ENCODE results near the gene PEPD.

The PEPD gene

DNA sequence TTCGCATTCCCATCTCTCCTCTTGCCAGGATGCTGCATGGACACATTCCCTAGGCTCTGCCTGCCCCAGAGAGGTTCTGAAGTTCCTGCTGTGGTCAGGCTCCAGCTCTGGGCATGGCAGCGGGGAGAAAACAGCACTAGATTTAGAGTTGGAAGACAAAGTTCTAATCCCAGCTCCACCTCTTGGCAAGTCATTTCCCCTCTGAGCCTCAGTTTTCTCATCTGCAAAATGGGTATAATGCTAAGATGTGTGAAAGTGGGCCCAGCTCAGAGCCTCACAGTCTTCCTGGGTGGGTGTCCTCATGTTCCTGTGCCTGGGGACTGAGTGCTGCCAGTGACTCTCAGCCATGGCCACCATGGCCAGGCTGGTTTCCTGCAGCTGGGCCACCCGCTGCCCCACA lies 9.6 kb downstream of the PEPD start:
- Histone ChIP-seq H3K4me3 (ENCODE audit: low read depth in 1 of 2, low read length in 1 of 2) (no peak overlapping the region), H3K9me3 (no peaks in the 10 kb centered on the region), H3K27ac (no peak overlapping the region), H3K27me3 (no peaks in the 10 kb centered on the region), H3K4me1 (ENCODE audit: control insufficient read depth in 1 of 2, insufficient read depth in 1 of 2, low read depth in 1 of 2, low read length in 1 of 2) (no peaks in the 10 kb centered on the region), H3K36me3 (no peaks in the 10 kb centered on the region)
- TF ChIP-seq, protein P1, sequence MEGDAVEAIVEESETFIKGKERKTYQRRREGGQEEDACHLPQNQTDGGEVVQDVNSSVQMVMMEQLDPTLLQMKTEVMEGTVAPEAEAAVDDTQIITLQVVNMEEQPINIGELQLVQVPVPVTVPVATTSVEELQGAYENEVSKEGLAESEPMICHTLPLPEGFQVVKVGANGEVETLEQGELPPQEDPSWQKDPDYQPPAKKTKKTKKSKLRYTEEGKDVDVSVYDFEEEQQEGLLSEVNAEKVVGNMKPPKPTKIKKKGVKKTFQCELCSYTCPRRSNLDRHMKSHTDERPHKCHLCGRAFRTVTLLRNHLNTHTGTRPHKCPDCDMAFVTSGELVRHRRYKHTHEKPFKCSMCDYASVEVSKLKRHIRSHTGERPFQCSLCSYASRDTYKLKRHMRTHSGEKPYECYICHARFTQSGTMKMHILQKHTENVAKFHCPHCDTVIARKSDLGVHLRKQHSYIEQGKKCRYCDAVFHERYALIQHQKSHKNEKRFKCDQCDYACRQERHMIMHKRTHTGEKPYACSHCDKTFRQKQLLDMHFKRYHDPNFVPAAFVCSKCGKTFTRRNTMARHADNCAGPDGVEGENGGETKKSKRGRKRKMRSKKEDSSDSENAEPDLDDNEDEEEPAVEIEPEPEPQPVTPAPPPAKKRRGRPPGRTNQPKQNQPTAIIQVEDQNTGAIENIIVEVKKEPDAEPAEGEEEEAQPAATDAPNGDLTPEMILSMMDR (IDR thresholded peaks at IDR 0.05) = no peak

DNA sequence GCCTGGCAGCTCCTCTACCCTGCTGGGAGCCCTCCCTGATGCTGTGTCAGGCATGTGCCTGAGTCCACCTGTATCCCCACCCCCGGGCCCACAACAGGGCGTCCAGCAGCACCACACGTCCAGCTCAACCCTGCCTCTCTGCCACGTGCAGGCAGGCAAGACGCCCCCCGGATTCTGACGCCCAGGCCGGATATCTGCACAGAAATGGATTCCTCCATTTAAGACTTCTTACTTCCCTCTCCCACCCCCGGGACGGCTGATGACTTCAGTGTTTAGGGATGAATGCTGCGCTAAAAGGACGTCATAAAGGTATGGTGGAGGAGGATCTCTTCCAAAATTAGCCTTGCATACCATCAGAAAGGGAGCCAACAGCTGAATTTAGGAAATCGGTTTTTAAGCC lies 10.2 kb downstream of the PEPD start:
- H3K4me3 ChIP-seq (ENCODE audit: low read depth in 1 of 2, low read length in 1 of 2) = no peak overlapping the region
- H3K36me3 ChIP-seq = no peaks in the 10 kb centered on the region
- no peak overlapping the region for H3K27ac ChIP-seq
- TF ChIP-seq, protein P1 (IDR thresholded peaks at IDR 0.05) = no peak
- no peaks in the 10 kb centered on the region for H3K27me3 ChIP-seq
- no peaks in the 10 kb centered on the region for H3K4me1 ChIP-seq (ENCODE audit: control insufficient read depth in 1 of 2, insufficient read depth in 1 of 2, low read depth in 1 of 2, low read length in 1 of 2)
- H3K9me3 ChIP-seq = no peaks in the 10 kb centered on the region

DNA sequence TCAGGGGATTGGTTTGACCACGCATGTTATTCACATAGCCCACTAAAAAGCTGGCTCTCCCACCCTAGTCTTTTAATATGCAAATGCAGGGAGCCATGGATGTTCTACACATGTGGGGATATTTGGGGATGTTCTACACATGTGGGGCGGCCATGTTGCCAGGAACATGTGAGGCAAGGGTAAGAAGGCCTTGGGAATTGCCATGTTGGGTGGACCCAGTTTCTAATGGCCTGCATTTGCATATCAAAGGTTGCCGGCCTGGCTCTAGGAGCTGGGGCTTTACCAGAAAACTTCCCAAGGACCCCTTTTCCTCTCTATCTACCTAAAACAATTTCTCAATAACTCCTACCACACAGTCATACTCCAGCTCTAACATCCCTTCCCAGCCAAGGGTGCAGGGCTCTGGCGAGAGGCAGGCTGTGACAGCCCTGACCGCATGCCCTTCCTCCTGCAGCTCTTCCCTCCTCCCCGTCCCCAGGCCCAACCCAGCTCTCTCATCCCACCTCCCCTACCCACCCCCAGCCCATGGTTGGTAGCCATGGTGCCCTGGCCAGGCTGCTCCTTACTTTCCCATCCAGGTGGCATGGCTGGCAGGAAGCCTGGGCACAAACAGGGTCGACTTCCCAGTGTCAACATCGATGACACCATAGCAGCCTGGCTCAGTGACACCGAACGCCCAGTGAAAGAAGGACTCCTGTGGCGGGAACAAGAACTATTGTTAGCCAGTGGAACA lies 11.0 kb downstream of the PEPD start:
- no peaks in the 10 kb centered on the region for H3K4me1 ChIP-seq (ENCODE audit: control insufficient read depth in 1 of 2, insufficient read depth in 1 of 2, low read depth in 1 of 2, low read length in 1 of 2)
- TF ChIP-seq, protein P1 (IDR thresholded peaks at IDR 0.05) = no peak
- no peak overlapping the region for H3K27ac ChIP-seq

DNA sequence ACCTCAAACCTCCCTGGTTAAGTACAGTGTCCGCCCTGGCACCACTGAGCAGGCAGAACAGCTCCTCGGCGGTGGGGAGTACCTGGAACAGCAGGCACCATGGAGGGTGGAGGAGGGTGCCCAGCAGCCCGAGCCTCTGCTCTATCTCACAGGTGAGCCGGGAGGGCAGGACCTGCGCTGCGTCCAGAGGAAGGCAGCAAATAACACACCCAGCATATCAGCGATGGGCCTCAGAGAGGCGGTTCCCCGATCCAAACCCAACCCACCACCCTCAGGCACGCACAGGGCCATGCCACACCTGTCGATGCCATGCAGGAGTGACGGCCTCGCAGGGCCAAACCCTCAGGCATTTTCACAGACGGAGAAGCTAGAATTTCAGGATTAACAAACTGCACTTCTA lies 11.8 kb downstream of the PEPD start:
- no peak overlapping the region for H3K4me3 ChIP-seq (ENCODE audit: low read depth in 1 of 2, low read length in 1 of 2)
- H3K4me1 ChIP-seq (ENCODE audit: control insufficient read depth in 1 of 2, insufficient read depth in 1 of 2, low read depth in 1 of 2, low read length in 1 of 2) = no peaks in the 10 kb centered on the region
- no peaks in the 10 kb centered on the region for H3K9me3 ChIP-seq
- no peaks in the 10 kb centered on the region for H3K27me3 ChIP-seq
- H3K27ac ChIP-seq = no peak overlapping the region
- H3K36me3 ChIP-seq = no peaks in the 10 kb centered on the region
- TF ChIP-seq, protein P1 (IDR thresholded peaks at IDR 0.05) = no peak

More for the DNA sequence above, 11.0 kb downstream of the PEPD start:
- H3K36me3 ChIP-seq = no peaks in the 10 kb centered on the region
- H3K9me3 ChIP-seq = no peaks in the 10 kb centered on the region
- H3K4me3 ChIP-seq (ENCODE audit: low read depth in 1 of 2, low read length in 1 of 2) = no peak overlapping the region
- no peaks in the 10 kb centered on the region for H3K27me3 ChIP-seq

DNA sequence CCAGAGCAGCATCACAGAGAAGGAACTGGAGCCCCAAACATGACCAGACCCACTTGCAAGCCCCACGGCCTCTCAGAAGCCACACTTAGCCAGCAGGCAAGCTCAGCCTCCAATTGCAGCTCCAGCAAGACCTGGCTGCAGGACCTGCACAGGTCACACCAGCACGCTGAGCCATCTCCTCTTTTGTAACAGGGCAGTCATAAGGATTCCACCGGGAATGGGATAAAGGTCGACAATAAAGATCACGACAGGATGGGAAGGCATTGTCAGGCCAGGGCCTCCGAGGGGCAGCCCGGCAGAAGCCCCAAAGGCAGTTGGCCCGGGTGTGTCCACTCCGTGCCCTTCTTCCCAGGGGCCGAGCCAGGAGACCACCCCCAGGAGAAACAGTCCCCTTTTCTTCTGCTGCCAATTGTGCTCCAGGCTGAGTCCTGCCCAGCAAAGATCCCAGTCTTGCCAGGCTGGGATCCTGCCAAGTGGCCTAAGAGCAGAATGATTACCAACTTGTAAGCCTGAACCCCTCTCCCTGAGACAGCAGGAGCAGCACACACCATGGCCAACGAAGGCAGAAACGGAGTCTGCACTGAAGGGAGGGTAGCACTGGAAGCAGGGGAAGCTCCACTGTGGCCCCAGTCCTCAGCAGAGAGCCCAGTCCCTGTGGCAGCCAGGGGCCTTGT lies 12.5 kb downstream of the PEPD start:
- no peaks in the 10 kb centered on the region for H3K4me1 ChIP-seq (ENCODE audit: control insufficient read depth in 1 of 2, insufficient read depth in 1 of 2, low read depth in 1 of 2, low read length in 1 of 2)
- H3K27ac ChIP-seq = no peak overlapping the region
- TF ChIP-seq, protein P1 (IDR thresholded peaks at IDR 0.05) = no peak
- no peaks in the 10 kb centered on the region for H3K27me3 ChIP-seq
- H3K36me3 ChIP-seq = no peaks in the 10 kb centered on the region
- no peaks in the 10 kb centered on the region for H3K9me3 ChIP-seq
- H3K4me3 ChIP-seq (ENCODE audit: low read depth in 1 of 2, low read length in 1 of 2) = no peak overlapping the region
